Measurements from ENCODE around the gene BEST1.
"Not testable (repeated sequence)": the region's sequence is repeated elsewhere in the genome, so short reads cannot be mapped to it uniquely, and the experiment has no call there.

Gene BEST1

GRCh38 chr11:61961570-61962212, 11.5 kb downstream of the BEST1 start:
- TF ChIP-seq SUZ12 (IDR thresholded peaks at IDR 0.05; ENCODE audit: extremely low read depth, insufficient read depth, insufficient read length) = no peak
- TF ChIP-seq YY1 (IDR thresholded peaks at IDR 0.05; ENCODE audit: insufficient read depth, insufficient read length) = no peak
- no peak for TF ChIP-seq ZNF274 (IDR thresholded peaks at IDR 0.05; ENCODE audit: low read depth, low read length)
- Histone ChIP-seq H3K4me1 (ENCODE audit: insufficient read depth, insufficient read length) (no peaks in the 10 kb centered on the region), H3K9ac (ENCODE audit: insufficient read length, low read depth) (no peak overlapping the region), H3K9me3 (ENCODE audit: insufficient read depth, low read length) (no peaks in the 10 kb centered on the region), H3K36me3 (ENCODE audit: insufficient read depth, insufficient read length, low read length) (peaks cover 39% of the 10 kb centered on the region), H3K27me3 (ENCODE audit: insufficient read depth, insufficient read length) (peaks cover under 1% of the 10 kb centered on the region), H3K4me3 (ENCODE audit: insufficient read length, low read depth) (no peak overlapping the region)
- DNase-seq (ENCODE audit: low read depth, low spot score) = no peak

GRCh38 chr11:61962213-61963015, 12.3 kb downstream of the BEST1 start:
- no peak for TF ChIP-seq SUZ12 (IDR thresholded peaks at IDR 0.05; ENCODE audit: extremely low read depth, insufficient read depth, insufficient read length)
- TF ChIP-seq YY1 (IDR thresholded peaks at IDR 0.05; ENCODE audit: insufficient read depth, insufficient read length) = no peak
- TF ChIP-seq ZNF274 (IDR thresholded peaks at IDR 0.05; ENCODE audit: low read depth, low read length) = no peak
- no peaks in the 10 kb centered on the region for H3K27me3 ChIP-seq (ENCODE audit: insufficient read depth, insufficient read length)
- no peak overlapping the region for H3K4me3 ChIP-seq (ENCODE audit: insufficient read length, low read depth)
- H3K9ac ChIP-seq (ENCODE audit: insufficient read length, low read depth) = no peak overlapping the region
- DNase-seq (ENCODE audit: low read depth, low spot score) = no peak
- H3K36me3 ChIP-seq (ENCODE audit: insufficient read depth, insufficient read length, low read length) = peaks cover 42% of the 10 kb centered on the region
- no peaks in the 10 kb centered on the region for H3K4me1 ChIP-seq (ENCODE audit: insufficient read depth, insufficient read length)
- H3K9me3 ChIP-seq (ENCODE audit: insufficient read depth, low read length) = no peaks in the 10 kb centered on the region

GRCh38 chr11:61963016-61963281, 12.8 kb downstream of the BEST1 start:
- H3K4me1 ChIP-seq (ENCODE audit: insufficient read depth, insufficient read length) = no peaks in the 10 kb centered on the region
- H3K4me3 ChIP-seq (ENCODE audit: insufficient read length, low read depth) = no peak overlapping the region
- H3K9ac ChIP-seq (ENCODE audit: insufficient read length, low read depth) = no peak overlapping the region
- DNase-seq (ENCODE audit: low read depth, low spot score) = no peak
- H3K36me3 ChIP-seq (ENCODE audit: insufficient read depth, insufficient read length, low read length) = peaks cover 42% of the 10 kb centered on the region
- H3K9me3 ChIP-seq (ENCODE audit: insufficient read depth, low read length) = no peaks in the 10 kb centered on the region
- TF ChIP-seq YY1 (IDR thresholded peaks at IDR 0.05; ENCODE audit: insufficient read depth, insufficient read length) (no peak), ZNF274 (IDR thresholded peaks at IDR 0.05; ENCODE audit: low read depth, low read length) (no peak), SUZ12 (IDR thresholded peaks at IDR 0.05; ENCODE audit: extremely low read depth, insufficient read depth, insufficient read length) (no peak)
- H3K27me3 ChIP-seq (ENCODE audit: insufficient read depth, insufficient read length) = no peaks in the 10 kb centered on the region

GRCh38 chr11:61963282-61964057, 13.3 kb downstream of the BEST1 start:
- Histone ChIP-seq H3K36me3 (ENCODE audit: insufficient read depth, insufficient read length, low read length) (peaks cover 42% of the 10 kb centered on the region), H3K9me3 (ENCODE audit: insufficient read depth, low read length) (no peaks in the 10 kb centered on the region), H3K27me3 (ENCODE audit: insufficient read depth, insufficient read length) (no peaks in the 10 kb centered on the region), H3K9ac (ENCODE audit: insufficient read length, low read depth) (no peak overlapping the region), H3K4me1 (ENCODE audit: insufficient read depth, insufficient read length) (no peaks in the 10 kb centered on the region), H3K4me3 (ENCODE audit: insufficient read length, low read depth) (no peak overlapping the region)
- TF ChIP-seq ZNF274 (IDR thresholded peaks at IDR 0.05; ENCODE audit: low read depth, low read length) (no peak), YY1 (IDR thresholded peaks at IDR 0.05; ENCODE audit: insufficient read depth, insufficient read length) (no peak), SUZ12 (IDR thresholded peaks at IDR 0.05; ENCODE audit: extremely low read depth, insufficient read depth, insufficient read length) (no peak)
- no peak for DNase-seq (ENCODE audit: low read depth, low spot score)

GRCh38 chr11:61964058-61964665, 14.0 kb downstream of the BEST1 start:
- H3K4me1 ChIP-seq (ENCODE audit: insufficient read depth, insufficient read length) = peaks cover 3% of the 10 kb centered on the region
- DNase-seq (ENCODE audit: low read depth, low spot score) = no peak
- TF ChIP-seq YY1 (IDR thresholded peaks at IDR 0.05; ENCODE audit: insufficient read depth, insufficient read length) (no peak), ZNF274 (IDR thresholded peaks at IDR 0.05; ENCODE audit: low read depth, low read length) (no peak), SUZ12 (IDR thresholded peaks at IDR 0.05; ENCODE audit: extremely low read depth, insufficient read depth, insufficient read length) (no peak)
- H3K9me3 ChIP-seq (ENCODE audit: insufficient read depth, low read length) = no peaks in the 10 kb centered on the region
- H3K4me3 ChIP-seq (ENCODE audit: insufficient read length, low read depth) = no peak overlapping the region
- no peaks in the 10 kb centered on the region for H3K27me3 ChIP-seq (ENCODE audit: insufficient read depth, insufficient read length)
- H3K9ac ChIP-seq (ENCODE audit: insufficient read length, low read depth) = no peak overlapping the region
- peaks cover 42% of the 10 kb centered on the region for H3K36me3 ChIP-seq (ENCODE audit: insufficient read depth, insufficient read length, low read length)

- H3K4me1 ChIP-seq (ENCODE audit: insufficient read depth, insufficient read length) = not testable (repeated sequence)
Observed at GRCh38 chr11:61964666-61965271, 14.6 kb downstream of the BEST1 start.

More at GRCh38 chr11:61964666-61965271, 14.6 kb downstream of the BEST1 start:
- DNase-seq (ENCODE audit: low read depth, low spot score); H3K9ac ChIP-seq (ENCODE audit: insufficient read length, low read depth); H3K27me3 ChIP-seq (ENCODE audit: insufficient read depth, insufficient read length); H3K9me3 ChIP-seq (ENCODE audit: insufficient read depth, low read length): not testable (repeated sequence)
- Histone ChIP-seq H3K36me3 (ENCODE audit: insufficient read depth, insufficient read length, low read length) (peaks cover 42% of the 10 kb centered on the region), H3K4me3 (ENCODE audit: insufficient read length, low read depth) (peak overlapping the region; percentile 92)

Data from NT2/D1 (cell line).